HG02759 (cell line): ENCODE results near the gene KRTAP10-6.
"Not testable (repeated sequence)": the region's sequence is repeated elsewhere in the genome, so short reads cannot be mapped to it uniquely, and the experiment has no call there.

Experiments
- ATAC-seq: cut with Tn5 transposase; IDR thresholded peaks from one replicate; pipeline ENCODE4 v1.9.1; 2021; ENCODE audit warnings: mild to moderate bottlenecking, moderate library complexity; ENCODE audit not compliant: unreplicated experiment

KRTAP10-6 gene

DNA sequence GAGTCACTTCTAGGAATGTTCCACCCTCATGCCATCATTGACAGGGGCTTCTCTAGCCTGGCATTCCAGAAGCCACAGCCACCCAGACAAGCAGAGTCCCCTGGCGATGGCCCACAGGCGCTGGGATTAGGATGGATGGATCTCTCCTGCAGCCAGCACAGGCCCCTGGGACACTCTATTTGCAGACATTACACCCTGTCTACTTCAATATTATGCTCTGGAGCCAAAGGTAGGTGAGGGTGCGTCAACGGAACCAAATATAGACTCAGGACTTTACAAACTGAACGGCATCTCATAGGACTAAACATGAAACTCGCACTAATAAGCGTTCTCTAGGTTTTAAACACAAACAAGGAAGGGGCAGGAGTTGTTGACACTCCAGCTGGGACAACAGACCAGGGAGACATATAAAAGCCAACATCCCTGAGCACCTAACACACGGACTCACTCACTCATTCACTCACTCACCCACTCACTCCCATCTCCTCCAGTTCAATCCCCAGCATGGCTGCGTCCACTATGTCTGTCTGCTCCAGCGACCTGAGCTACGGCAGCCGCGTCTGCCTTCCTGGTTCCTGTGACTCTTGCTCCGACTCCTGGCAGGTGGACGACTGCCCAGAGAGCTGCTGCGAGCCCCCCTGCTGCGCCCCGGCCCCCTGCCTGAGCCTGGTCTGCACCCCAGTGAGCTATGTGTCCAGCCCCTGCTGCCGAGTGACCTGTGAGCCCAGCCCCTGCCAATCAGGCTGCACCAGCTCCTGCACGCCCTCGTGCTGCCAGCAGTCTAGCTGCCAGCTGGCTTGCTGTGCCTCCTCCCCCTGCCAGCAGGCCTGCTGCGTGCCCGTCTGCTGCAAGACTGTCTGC is 8.0 kb upstream of the KRTAP10-6 start, which contains the start of gene KRTAP10-7:
Gene KRTAP10-7, plus strand, starts transcription at position 480 of the 861 bp plus-strand sequence. Its CDS starts 25 bp downstream, at position 505.
- not testable (repeated sequence) for ATAC-seq

DNA sequence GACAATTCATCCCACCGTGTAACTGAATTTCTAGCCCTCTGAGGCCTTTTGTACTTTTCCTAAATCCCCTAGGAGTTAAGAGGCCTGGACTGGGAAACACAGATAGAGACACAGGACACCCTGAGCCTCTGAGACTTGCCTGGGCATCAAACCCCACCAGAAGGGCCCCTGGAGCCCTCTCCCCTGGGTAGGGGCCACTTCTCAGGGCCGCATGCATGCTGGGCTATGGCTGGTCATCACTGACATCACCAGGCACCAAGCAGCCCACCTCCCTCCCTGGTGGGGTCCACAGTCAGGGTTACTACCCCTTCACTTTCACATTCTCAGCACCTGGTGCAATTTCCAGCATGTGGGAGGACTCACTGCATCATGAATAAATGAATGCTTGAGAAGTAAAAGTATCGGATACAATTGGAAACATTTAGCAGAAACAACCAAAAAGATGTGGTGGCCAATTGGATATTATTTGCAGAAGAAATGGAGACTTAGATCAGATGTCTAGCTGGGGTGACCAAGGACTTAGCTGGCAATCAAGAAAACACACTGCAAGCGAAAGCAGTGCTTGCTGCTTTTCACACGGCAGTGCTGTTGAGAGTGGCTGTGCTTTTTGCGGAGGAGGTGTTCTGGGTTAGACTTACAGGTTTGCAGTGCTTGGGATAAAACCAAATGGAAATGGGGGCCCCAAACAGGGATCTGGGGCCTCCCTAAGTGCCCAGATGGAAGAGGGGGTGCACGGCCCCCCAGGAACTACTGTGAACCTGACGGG is 7.1 kb upstream of the KRTAP10-6 start:
- ATAC-seq = no peak

GRCh38 chr21:44598061-44598460 is 5.8 kb upstream of the KRTAP10-6 start:
- ATAC-seq = no peak

DNA sequence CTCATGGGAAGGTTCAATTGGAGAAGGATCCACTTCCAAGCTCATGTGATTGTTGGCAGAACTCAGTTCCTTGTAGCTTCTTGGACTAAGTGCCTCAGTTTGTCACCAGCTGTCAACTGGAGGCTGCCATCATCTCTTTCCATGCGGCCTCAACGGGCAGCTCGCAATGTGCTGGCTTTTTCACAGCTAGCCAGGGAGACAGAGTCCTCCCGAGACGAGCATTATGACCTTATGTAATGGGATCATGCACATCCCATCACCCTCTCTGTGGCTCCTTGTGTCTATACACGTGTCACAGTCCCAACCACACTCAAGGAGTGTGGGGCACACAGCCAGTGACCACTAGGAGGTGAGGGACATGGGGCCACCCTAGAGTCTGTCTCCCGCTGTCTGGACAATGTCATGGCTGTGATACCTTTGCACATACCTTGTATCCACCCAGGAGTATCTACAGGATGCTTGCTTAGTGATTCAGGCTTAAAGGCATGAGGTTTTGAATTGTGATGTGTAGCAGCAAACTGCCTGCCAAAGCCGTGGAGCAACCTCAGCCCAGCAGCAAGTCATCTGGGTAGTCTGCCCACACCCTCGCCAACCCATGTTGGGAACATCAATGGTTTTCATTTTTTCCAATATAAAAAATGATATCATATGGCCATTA is 3.9 kb upstream of the KRTAP10-6 start:
- no peak for ATAC-seq

GRCh38 chr21:44595524-44595923 is 3.2 kb upstream of the KRTAP10-6 start:
- no peak for ATAC-seq

- ATAC-seq = no peak
Measured at GRCh38 chr21:44594406-44594916, 2.2 kb upstream of the KRTAP10-6 start.

- no peak for ATAC-seq
Measured at GRCh38 chr21:44593598-44594405, 1.5 kb upstream of the KRTAP10-6 start.

DNA sequence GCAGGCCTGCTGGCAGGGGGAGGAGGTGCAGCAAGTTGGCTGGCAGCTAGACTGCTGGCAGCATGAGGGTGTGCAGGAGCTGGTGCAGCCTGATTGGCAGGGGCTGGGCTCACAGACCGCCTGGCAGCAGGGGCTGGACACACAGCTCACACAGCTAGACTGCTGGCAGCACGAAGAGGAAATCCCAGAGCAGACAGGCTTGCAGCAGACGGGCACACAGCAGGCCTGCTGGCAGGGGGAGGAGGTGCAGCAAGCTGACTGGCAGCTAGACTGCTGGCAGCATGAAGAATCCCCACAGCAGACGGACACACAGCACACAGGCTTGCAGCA is 539 bp downstream of the KRTAP10-6 start:
- ATAC-seq = not testable (repeated sequence)

DNA sequence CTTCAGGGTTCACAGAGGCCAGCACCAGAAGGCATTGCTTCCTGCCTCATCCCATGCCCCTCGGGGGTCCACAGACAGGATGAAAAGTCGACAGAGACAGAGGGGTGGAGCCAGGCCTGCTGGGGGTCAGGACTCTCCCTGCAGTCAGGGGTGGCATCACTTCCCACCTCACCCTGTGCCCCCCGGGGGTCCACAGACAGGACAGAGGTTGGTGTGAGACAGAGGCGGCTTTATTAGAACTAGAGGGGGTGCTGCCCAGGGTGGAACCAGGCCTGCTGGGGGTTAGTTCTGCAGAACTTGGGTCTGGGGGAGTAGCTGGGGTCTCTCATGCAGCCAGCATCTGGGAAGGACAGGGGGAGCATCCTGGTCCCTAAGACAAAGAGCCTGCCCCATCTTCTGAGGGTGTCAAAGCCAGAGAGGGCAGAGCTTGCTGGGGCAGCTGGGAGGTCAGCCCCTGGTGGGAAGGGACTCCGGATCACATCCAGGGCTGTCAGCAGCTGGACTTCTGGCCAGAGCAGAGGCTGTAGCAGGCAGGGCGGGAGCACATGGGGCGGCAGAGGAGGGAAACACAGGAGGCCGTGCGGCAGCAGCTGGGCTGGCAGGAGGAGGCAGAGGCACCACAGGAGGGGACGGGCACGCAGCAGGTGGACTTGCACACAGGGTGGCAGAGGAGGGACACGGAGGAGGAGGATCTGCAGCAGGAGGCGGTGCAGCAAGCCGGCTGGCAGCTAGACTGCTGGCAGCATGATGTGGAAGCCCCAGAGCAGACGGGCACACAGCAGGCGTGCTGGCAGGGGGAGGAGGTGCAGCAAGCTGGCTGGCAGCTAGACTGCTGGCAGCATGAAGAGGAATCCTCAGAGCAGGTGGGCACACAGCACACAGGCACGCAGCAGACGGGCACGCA is 1.2 kb downstream of the KRTAP10-6 start:
- not testable (repeated sequence) for ATAC-seq

DNA sequence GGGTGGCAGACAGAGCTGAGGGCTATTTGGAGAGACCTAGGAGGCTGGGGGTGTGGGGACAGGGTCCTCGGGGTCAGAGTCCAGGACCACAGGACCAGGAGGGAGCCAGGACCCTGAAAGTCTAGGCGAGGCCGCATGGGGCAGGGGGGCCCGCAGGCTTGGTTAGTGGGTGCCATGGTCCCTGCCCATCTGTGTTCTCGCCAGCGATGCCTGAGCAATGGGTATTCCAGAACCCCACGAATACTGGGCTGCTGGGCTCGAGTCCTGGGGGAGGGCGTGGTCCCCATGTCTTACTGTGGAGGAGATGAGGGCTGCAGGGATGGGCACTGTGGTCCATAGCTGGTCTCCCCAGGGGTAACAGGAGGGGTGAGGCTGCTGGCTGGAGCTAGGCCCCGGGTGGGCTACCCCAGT is 2.0 kb downstream of the KRTAP10-6 start:
- no peak for ATAC-seq

DNA sequence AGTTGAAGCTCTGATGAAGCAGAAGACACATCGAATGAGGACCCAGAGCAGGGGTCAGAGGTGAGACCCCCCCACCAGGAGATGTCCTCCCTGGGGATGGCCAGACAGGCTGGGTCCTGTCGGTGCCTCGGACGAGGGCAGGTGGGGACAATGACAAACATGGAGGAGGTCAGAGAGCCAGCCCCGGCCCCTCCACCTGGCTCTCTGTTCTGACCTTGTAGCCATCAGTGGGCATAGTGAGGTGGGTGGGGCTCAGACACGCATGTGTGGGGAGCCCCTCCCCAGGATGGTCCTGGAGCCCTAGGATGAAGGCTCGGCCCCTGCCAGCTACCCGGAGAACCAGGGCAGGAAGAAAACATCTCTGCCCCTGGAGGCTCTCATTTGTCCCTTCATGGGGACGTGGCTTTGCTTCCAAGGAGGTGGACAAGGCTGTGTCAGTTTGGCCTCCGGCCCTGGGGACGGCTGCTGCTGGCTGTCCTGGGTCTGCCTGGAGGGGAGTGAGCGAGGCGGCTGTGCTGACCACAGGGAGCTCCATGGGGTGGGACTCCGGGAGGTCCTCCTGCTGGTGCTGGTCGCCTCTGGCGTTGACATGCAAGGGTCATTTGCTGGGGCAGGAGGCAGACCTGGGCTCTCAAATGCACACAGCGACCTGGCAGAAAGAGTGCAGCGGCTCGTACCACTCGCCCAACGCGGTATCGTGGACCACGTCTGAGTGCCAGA is 2.6 kb downstream of the KRTAP10-6 start:
- no peak for ATAC-seq

DNA sequence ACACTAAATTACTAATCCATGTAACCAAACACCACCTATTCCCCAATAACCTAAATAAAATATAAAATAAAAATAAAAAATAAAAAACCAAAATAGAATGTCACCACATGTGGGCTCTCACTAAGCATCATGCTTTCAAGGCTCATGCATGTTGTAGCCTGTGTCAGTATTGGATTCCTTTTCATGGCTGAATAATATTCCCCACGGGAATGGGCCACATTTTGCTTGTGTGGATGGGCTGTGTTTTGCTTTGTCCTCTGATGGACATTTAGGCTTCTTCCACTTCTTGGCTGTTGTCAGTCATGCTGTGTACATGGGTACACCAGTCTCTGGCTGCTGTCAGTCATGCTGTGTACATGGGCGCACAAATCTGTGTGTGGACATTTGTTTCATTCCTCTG is 3.2 kb downstream of the KRTAP10-6 start:
- no peak for ATAC-seq

DNA sequence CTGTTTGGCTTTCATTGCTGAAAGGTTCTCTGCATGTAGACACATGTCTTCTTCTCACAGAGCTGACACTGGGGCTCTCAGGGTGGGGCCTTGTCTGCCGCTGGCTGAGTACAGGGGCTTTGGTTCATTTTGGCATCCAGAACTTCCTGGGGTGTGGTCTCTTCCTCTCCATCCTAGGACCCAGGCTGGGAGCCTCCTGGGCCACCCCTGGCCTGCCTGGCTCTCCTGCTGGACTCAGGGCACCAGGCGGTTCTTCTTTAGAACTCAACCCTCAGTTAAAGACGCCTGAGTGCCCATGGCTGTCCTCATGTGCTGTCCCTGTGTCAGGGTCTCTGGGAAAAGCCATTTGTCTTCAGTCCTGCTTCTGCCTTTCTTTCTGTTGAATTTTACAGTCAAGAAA is 6.4 kb downstream of the KRTAP10-6 start:
- ATAC-seq = no peak

- ATAC-seq = no peak
Measured at GRCh38 chr21:44583800-44584147, 8.5 kb downstream of the KRTAP10-6 start.

- no peak for ATAC-seq
Measured at GRCh38 chr21:44583089-44583799, 9.1 kb downstream of the KRTAP10-6 start.

DNA sequence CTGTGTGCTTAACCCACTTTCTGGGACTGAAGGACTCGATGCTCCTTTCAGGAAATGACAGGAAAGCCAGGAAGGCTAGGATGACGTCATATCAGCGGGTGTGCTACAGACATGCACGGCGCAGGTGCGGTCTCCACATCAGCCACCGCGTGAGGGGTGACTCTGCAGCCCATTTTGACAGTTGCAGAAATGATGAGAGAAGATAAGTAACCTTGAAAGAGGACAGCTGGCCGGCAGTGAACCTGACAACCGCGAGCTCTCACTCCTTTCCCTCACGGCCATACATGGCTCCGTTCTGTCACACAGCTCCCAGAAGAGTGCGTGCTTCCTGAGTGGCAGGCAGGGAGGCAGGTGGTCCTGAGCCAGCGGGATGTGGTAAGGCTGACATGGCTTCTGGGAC is 10.2 kb downstream of the KRTAP10-6 start:
- ATAC-seq = no peak

DNA sequence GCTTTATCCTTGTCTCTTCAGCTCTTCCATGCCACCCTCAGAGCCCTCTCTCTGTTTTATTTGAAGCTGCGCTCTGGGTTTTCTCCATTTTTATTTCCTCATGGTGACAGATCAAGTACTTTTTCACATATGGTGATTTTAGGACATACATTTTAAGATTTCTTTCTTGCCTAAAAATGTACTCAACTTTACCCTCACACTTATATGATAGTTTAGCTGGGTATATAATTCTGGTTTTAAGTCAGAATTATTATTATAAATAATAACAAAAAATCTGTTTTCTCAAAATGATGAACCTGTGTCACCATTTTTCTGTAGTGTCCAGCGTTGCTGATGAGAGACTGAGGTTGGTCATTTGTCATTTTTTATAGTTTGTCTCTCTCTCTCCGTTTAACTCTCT is 11.1 kb downstream of the KRTAP10-6 start:
- no peak for ATAC-seq

- not testable (repeated sequence) for ATAC-seq
Measured at GRCh38 chr21:44580231-44580821, 12.0 kb downstream of the KRTAP10-6 start, which contains the start of gene KRTAP10-5. Gene KRTAP10-5 (minus strand): TSS chr21:44580604. CDS start chr21:44580578, 26 bp downstream.
